ENCODE data around the gene DRD5.
"Not testable (repeated sequence)": the region's sequence is repeated elsewhere in the genome, so short reads cannot be mapped to it uniquely, and the experiment has no call there.

DRD5 gene

DNA sequence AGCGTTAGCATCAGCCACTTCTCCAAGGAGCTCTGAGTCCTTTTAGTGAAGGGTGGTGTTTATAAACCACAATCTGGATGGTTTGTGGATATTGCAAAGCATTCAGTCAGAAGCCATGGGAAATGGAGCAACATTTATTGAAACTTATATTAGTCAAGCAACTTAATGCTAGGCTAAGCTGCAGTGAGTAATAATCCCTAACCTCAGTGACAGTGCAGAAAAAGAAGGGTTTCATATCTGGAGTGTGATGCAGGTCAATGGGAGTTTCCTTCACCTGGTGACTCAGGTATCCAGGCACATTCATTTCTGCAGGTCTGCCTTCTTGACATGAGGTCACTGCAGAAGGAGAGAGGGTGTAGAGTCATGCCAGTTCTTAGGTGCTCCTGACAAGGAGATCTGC, 10.4 kb upstream of the DRD5 start:
- Histone ChIP-seq H3K4me3 (ENCODE audit: low read depth, low read length) (no peak overlapping the region), H3K27ac (ENCODE audit: low read depth, low read length) (no peak overlapping the region), H3K4me1 (ENCODE audit: control insufficient read depth, insufficient read depth, low read length) (no peaks in the 10 kb centered on the region), H3K9me3 (ENCODE audit: control insufficient read depth, insufficient read depth, low read depth, low read length) (no peaks in the 10 kb centered on the region), H3K9ac (ENCODE audit: low read length) (no peak overlapping the region), H3K36me3 (ENCODE audit: control insufficient read depth, insufficient read depth, low read length) (no peaks in the 10 kb centered on the region), H3K27me3 (ENCODE audit: control insufficient read depth, insufficient read depth, low read length) (peaks cover 20% of the 10 kb centered on the region)

DNA sequence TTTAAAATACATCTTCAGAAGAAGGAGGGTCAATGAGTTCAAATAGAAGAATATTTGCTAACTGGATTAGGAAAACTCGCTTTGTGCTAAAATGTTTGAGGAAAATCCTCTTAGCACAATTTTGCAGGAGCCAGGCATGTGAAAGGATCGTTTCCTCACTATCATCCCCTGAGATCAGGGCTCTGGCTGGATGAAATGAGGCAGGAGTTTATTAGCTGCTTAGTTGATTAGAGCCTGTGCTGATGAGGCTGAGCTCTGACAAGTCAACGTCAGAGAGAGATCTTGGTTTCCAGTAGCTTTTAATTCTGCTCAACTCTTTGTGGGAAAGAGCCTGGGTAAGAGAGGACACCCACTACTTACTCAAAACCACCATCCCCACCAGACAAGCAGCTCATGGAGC, 8.0 kb upstream of the DRD5 start:
- H3K36me3 ChIP-seq (ENCODE audit: control insufficient read depth, insufficient read depth, low read length), result no peaks in the 10 kb centered on the region
- H3K9me3 ChIP-seq (ENCODE audit: control insufficient read depth, insufficient read depth, low read depth, low read length), result no peaks in the 10 kb centered on the region
- no peaks in the 10 kb centered on the region for H3K4me1 ChIP-seq (ENCODE audit: control insufficient read depth, insufficient read depth, low read length)
- no peak overlapping the region for H3K4me3 ChIP-seq (ENCODE audit: low read depth, low read length)
- no peak overlapping the region for H3K27ac ChIP-seq (ENCODE audit: low read depth, low read length)
- H3K27me3 ChIP-seq (ENCODE audit: control insufficient read depth, insufficient read depth, low read length), result peaks cover 31% of the 10 kb centered on the region
- no peak overlapping the region for H3K9ac ChIP-seq (ENCODE audit: low read length)

DNA sequence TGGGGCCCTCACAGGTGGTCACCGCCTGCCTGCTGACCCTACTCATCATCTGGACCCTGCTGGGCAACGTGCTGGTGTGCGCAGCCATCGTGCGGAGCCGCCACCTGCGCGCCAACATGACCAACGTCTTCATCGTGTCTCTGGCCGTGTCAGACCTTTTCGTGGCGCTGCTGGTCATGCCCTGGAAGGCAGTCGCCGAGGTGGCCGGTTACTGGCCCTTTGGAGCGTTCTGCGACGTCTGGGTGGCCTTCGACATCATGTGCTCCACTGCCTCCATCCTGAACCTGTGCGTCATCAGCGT, 652 bp downstream of the DRD5 start:
- Histone ChIP-seq H3K27ac (ENCODE audit: low read depth, low read length) (no peak overlapping the region), H3K9me3 (ENCODE audit: control insufficient read depth, insufficient read depth, low read depth, low read length) (no peaks in the 10 kb centered on the region), H3K9ac (ENCODE audit: low read length) (no peak overlapping the region), H3K27me3 (ENCODE audit: control insufficient read depth, insufficient read depth, low read length) (peaks cover 89% of the 10 kb centered on the region), H3K4me1 (ENCODE audit: control insufficient read depth, insufficient read depth, low read length) (no peaks in the 10 kb centered on the region), H3K4me3 (ENCODE audit: low read depth, low read length) (peak overlapping the region; percentile 62), H3K36me3 (ENCODE audit: control insufficient read depth, insufficient read depth, low read length) (no peaks in the 10 kb centered on the region)

DNA sequence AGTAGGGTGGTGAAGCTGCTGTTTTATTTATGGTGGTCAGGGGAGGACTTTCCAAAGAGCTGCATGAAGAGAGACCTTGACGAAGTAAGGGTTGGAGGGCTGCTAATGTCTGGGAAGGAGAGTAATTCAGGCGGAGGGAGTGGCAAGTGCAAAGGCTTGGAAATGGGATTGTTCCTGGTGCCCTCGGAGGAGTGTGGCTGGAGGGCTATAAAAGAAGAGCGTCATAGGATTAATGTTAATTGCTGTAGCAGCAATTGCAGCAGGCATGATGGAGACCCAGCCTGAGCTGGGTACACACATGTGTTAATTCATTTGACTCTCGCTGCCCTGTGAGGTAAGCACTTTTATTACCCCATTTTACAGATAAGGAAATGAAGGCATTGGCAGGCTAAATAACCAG, 4.5 kb downstream of the DRD5 start:
- not testable (repeated sequence) for H3K4me3 ChIP-seq (ENCODE audit: low read depth, low read length); H3K9ac ChIP-seq (ENCODE audit: low read length); H3K9me3 ChIP-seq (ENCODE audit: control insufficient read depth, insufficient read depth, low read depth, low read length); H3K36me3 ChIP-seq (ENCODE audit: control insufficient read depth, insufficient read depth, low read length); H3K4me1 ChIP-seq (ENCODE audit: control insufficient read depth, insufficient read depth, low read length); H3K27ac ChIP-seq (ENCODE audit: low read depth, low read length)
- H3K27me3 ChIP-seq (ENCODE audit: control insufficient read depth, insufficient read depth, low read length), result peaks cover 64% of the 10 kb centered on the region

DNA sequence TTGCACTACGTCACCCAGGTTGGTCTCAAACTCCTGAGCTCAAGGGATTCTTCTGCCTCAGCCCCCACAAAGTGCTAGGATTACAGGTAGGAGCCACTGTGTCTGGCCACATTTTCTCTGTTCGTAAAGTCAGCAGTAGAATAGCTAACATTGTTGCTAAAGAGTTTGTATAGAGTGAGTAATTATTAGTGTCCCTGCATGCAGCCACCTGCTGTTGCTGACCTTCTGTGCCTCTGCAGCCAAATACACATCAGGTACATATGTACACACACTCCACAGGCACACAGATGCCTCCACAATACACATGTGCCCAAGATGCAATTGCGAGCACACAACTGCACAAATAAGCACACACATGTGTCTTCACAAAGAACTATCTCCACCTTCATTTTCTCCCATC, 10.9 kb downstream of the DRD5 start:
- Histone ChIP-seq H3K27me3 (ENCODE audit: control insufficient read depth, insufficient read depth, low read length) (peaks cover 6% of the 10 kb centered on the region; the same call in 1 of the 2 replicates), H3K36me3 (ENCODE audit: control insufficient read depth, insufficient read depth, low read length) (no peaks in the 10 kb centered on the region), H3K9me3 (ENCODE audit: control insufficient read depth, insufficient read depth, low read depth, low read length) (0 out of 2 replicates have a peak, but pooled peaks cover 2% of the 10 kb centered on the region), H3K9ac (ENCODE audit: low read length) (no peak overlapping the region), H3K27ac (ENCODE audit: low read depth, low read length) (no peak overlapping the region), H3K4me1 (ENCODE audit: control insufficient read depth, insufficient read depth, low read length) (no peaks in the 10 kb centered on the region), H3K4me3 (ENCODE audit: low read depth, low read length) (no peak overlapping the region)

DNA sequence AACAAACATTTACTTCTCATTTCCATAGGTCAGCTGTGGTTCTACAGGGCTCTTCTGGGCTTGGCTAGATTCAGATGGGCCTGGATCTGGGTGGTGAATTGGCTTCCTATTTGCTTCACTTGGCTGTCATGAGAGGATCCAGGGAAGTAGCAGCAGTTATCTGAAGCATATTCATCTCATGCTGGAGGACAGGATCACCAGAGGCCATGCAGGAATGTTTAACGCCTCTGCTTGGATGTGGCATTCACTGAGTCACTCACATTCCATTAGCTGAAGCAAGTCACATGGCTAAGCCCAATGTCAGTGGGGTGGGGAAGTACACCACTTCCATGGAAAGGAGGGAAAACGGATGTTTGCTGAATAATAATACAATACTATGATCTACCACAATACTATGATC, 15.2 kb downstream of the DRD5 start:
- not testable (repeated sequence) for H3K9ac ChIP-seq (ENCODE audit: low read length); H3K27me3 ChIP-seq (ENCODE audit: control insufficient read depth, insufficient read depth, low read length); H3K4me1 ChIP-seq (ENCODE audit: control insufficient read depth, insufficient read depth, low read length); H3K36me3 ChIP-seq (ENCODE audit: control insufficient read depth, insufficient read depth, low read length); H3K4me3 ChIP-seq (ENCODE audit: low read depth, low read length); H3K27ac ChIP-seq (ENCODE audit: low read depth, low read length); H3K9me3 ChIP-seq (ENCODE audit: control insufficient read depth, insufficient read depth, low read depth, low read length)

DNA sequence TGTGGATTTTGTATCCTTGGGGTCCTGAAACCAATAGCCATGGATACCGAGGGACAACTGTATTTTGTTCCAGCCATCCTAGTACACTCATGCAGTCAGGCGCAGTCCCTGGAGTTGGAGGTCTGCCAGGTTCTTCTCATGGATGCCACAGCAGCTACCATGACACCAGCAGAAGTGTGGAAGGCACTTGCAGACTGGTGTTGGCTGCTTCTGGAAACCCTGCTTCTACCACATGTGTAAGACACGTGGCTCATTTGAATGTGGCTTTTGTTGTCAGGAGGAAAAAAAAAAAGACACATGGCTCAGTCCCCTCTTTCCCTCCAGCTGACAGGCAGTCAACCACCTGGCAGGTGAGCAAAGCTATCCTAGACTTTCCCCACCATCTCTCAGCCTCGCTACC, 19.4 kb downstream of the DRD5 start:
- Histone ChIP-seq H3K36me3 (ENCODE audit: control insufficient read depth, insufficient read depth, low read length) (no peaks in the 10 kb centered on the region), H3K4me3 (ENCODE audit: low read depth, low read length) (no peak overlapping the region), H3K9me3 (ENCODE audit: control insufficient read depth, insufficient read depth, low read depth, low read length) (peaks cover under 1% of the 10 kb centered on the region; the same call in 1 of the 2 replicates), H3K27me3 (ENCODE audit: control insufficient read depth, insufficient read depth, low read length) (no peaks in the 10 kb centered on the region), H3K9ac (ENCODE audit: low read length) (no peak overlapping the region), H3K27ac (ENCODE audit: low read depth, low read length) (no peak overlapping the region), H3K4me1 (ENCODE audit: control insufficient read depth, insufficient read depth, low read length) (no peaks in the 10 kb centered on the region)

DNA sequence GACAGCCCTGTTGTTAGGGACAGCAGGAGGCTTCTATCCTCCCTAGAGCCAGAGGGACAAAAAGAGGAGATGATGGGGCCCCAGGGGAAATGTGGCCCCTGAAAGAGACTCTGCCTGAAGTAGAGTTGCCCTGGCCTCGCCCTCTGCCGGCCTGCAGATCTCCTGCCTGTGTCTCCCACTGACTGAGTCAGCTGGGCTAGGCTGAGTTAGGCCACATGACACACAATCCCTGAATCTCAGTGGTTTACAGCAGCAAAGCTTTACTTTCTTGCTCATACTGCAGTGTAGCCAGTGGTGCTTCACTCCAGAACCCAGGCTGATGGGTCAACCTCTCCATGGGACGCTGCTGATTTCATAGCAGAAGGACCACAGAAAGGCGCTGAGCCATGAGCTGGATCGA, 23.5 kb downstream of the DRD5 start:
- Histone ChIP-seq H3K27ac (ENCODE audit: low read depth, low read length) (no peak overlapping the region), H3K36me3 (ENCODE audit: control insufficient read depth, insufficient read depth, low read length) (no peaks in the 10 kb centered on the region), H3K9ac (ENCODE audit: low read length) (no peak overlapping the region), H3K4me1 (ENCODE audit: control insufficient read depth, insufficient read depth, low read length) (no peaks in the 10 kb centered on the region), H3K4me3 (ENCODE audit: low read depth, low read length) (no peak overlapping the region), H3K27me3 (ENCODE audit: control insufficient read depth, insufficient read depth, low read length) (no peaks in the 10 kb centered on the region), H3K9me3 (ENCODE audit: control insufficient read depth, insufficient read depth, low read depth, low read length) (peaks cover 13% of the 10 kb centered on the region)

DNA sequence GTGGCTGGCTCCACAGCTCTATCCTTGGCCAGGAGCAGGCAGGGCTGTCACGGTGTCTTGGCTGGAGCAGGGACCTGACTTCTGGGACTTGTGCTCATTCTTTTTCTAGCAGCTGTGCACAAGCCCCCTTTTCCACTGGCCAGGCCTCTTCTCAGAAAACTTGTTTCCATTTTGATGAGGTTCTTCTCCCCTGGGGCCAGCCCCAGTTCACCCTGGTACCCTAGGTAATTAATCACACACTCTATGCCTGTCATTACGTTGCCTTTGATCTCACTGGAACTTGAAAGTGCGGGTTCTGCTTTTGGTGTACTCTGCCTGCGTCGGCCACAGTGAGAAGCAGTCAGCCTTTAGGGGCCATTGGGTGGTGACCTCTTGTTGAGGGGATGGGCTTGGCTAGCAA, 26.6 kb downstream of the DRD5 start:
- Histone ChIP-seq H3K27ac (ENCODE audit: low read depth, low read length) (no peak overlapping the region), H3K36me3 (ENCODE audit: control insufficient read depth, insufficient read depth, low read length) (no peaks in the 10 kb centered on the region), H3K4me3 (ENCODE audit: low read depth, low read length) (no peak overlapping the region), H3K9me3 (ENCODE audit: control insufficient read depth, insufficient read depth, low read depth, low read length) (peaks cover 13% of the 10 kb centered on the region), H3K4me1 (ENCODE audit: control insufficient read depth, insufficient read depth, low read length) (no peaks in the 10 kb centered on the region), H3K9ac (ENCODE audit: low read length) (no peak overlapping the region), H3K27me3 (ENCODE audit: control insufficient read depth, insufficient read depth, low read length) (no peaks in the 10 kb centered on the region)

DNA sequence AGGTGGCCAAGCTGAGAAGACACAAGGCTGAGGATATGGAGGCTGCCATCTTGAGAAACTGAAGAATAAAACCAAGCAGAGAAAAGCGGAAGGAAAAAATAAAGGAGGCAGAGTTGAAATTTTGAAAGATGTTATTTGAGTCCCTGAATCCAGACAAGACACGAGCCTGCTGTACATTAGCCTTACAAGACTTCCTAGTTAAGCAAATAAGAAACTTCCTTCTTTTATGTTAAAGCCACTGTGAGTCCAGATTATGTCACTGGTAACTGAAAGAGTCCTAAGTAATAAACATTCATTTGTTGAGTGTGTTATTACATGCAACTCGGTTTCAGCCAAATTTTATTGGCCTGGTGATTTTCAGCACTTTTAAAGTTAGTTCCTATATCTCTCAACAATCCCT, 30.4 kb downstream of the DRD5 start:
- Histone ChIP-seq H3K4me3 (ENCODE audit: low read depth, low read length) (no peak overlapping the region), H3K36me3 (ENCODE audit: control insufficient read depth, insufficient read depth, low read length) (no peaks in the 10 kb centered on the region), H3K9me3 (ENCODE audit: control insufficient read depth, insufficient read depth, low read depth, low read length) (peaks cover 3% of the 10 kb centered on the region; the same call in 1 of the 2 replicates), H3K4me1 (ENCODE audit: control insufficient read depth, insufficient read depth, low read length) (no peaks in the 10 kb centered on the region), H3K9ac (ENCODE audit: low read length) (no peak overlapping the region), H3K27me3 (ENCODE audit: control insufficient read depth, insufficient read depth, low read length) (no peaks in the 10 kb centered on the region), H3K27ac (ENCODE audit: low read depth, low read length) (no peak overlapping the region)

DNA sequence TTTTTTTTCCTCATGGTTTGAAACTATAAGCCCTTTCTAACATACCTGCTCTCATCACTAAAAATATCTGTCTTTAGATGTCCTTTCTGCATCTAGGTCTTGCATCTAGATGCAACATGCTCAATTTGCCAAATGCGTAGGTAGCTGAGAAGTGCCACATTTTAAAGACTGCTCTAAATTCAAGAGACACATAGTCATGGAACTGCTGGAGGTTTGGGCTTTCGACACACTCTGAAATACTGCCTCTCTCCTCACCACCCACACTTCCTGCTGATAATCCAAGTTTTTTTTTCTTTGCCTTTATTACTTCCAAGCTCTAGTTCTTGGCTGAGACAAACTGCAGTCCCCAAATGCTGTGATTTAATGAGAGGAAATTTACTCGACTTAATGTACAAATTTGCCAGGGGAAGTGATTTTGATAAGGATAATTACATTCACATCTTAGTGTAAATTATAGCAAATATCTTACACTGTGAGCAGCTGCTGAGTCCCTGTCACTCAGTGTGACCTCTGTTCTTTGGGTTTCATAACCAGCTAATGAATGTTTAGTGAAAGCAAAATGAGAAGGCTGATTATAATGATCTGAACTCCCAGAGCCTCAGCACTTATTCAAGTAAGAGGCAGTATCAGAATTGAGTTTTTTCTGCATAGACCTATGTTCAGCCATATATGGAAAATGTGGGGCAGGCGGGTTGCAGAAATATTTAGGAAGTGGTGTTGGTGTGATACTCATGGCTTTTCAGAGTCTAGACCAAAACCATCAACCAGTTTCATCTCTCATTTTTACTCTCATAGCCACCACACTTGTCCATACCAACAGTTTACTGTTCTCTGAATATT, 31.3 kb downstream of the DRD5 start:
- Histone ChIP-seq H3K27ac (ENCODE audit: low read depth, low read length) (no peak overlapping the region), H3K27me3 (ENCODE audit: control insufficient read depth, insufficient read depth, low read length) (no peaks in the 10 kb centered on the region), H3K4me3 (ENCODE audit: low read depth, low read length) (no peak overlapping the region), H3K4me1 (ENCODE audit: control insufficient read depth, insufficient read depth, low read length) (no peaks in the 10 kb centered on the region), H3K36me3 (ENCODE audit: control insufficient read depth, insufficient read depth, low read length) (no peaks in the 10 kb centered on the region), H3K9ac (ENCODE audit: low read length) (no peak overlapping the region), H3K9me3 (ENCODE audit: control insufficient read depth, insufficient read depth, low read depth, low read length) (no peaks in the 10 kb centered on the region)
